GM21737 (cell line): ENCODE results near the gene NID1.
A peak's percentile ranks its signal among the peaks of the same experiment; 100 is the strongest.

Experiments used
- ATAC-seq: cut with Tn5 transposase; IDR thresholded peaks from one replicate; pipeline ENCODE4 v1.9.1; 2021; ENCODE audit warnings: mild to moderate bottlenecking, moderate library complexity; ENCODE audit not compliant: unreplicated experiment

The NID1 gene

GRCh38 chr1:236066828-236067386 is 2.0 kb upstream of the NID1 start:
- ATAC-seq = peak; percentile 75

GRCh38 chr1:236066054-236066453 is 1.2 kb upstream of the NID1 start:
- ATAC-seq = no peak

- no peak for ATAC-seq
Measured at GRCh38 chr1:236065509-236066005, 667 bp upstream of the NID1 start.

GRCh38 chr1:236063919-236064673 is 794 bp downstream of the NID1 start:
- ATAC-seq = peak; percentile 14

- ATAC-seq = no peak
Measured at GRCh38 chr1:236063551-236063918, 1.4 kb downstream of the NID1 start.

GRCh38 chr1:236060286-236060685 is 4.6 kb downstream of the NID1 start:
- no peak for ATAC-seq

- no peak for ATAC-seq
Measured at GRCh38 chr1:236059011-236059410, 5.9 kb downstream of the NID1 start.

GRCh38 chr1:236058141-236058934 is 6.6 kb downstream of the NID1 start:
- ATAC-seq = peak; percentile 86

GRCh38 chr1:236057546-236057945 is 7.3 kb downstream of the NID1 start:
- no peak for ATAC-seq

GRCh38 chr1:236052232-236052993 is 12.5 kb downstream of the NID1 start:
- ATAC-seq = no peak

GRCh38 chr1:236051242-236051791 is 13.6 kb downstream of the NID1 start:
- no peak for ATAC-seq

- ATAC-seq = no peak
Measured at GRCh38 chr1:236045771-236046170, 19.1 kb downstream of the NID1 start.

GRCh38 chr1:236044341-236044740 is 20.5 kb downstream of the NID1 start:
- ATAC-seq = no peak

- no peak for ATAC-seq
Measured at GRCh38 chr1:236041631-236042618, 23.0 kb downstream of the NID1 start.

GRCh38 chr1:236039740-236040685 is 24.9 kb downstream of the NID1 start:
- no peak for ATAC-seq

GRCh38 chr1:236038034-236038433 is 26.9 kb downstream of the NID1 start:
- ATAC-seq = no peak

GRCh38 chr1:236035681-236036101 is 29.2 kb downstream of the NID1 start:
- no peak for ATAC-seq

- no peak for ATAC-seq
Measured at GRCh38 chr1:236033336-236033735, 31.6 kb downstream of the NID1 start.
